Neural progenitor cell (in vitro differentiated cells): ENCODE measurements around the gene UBE2E1. TPM values are rescaled to one million over a fixed set of nuclear protein-coding genes. Genes with fewer than 3 reads are reported as not detected.
"Not testable (repeated sequence)": the region's sequence is repeated elsewhere in the genome, so short reads cannot be mapped to it uniquely, and the experiment has no call there.

Experiments used
- DNase-seq: peaks from one replicate; pipeline ENCODE4 v3.0.0-alpha.2; 2016; ENCODE audit warnings: low spot score
- H2AFZ ChIP-seq: fragments of 200-600 bp; sonication (generic); replicated peaks from 2 replicates; pipeline ENCODE4 v1.6.1; 2016; ENCODE audit warnings: antibody characterized with exemption
- H3F3A ChIP-seq: fragments of 200-600 bp; sonication (generic); 2 replicates; pipeline ENCODE4 v1.6.1; 2016; ENCODE audit warnings: antibody characterized with exemption, low read depth
- H3K27ac ChIP-seq: fragments of 200-600 bp; sonication (generic); 2 replicates; pipeline ENCODE4 v1.5.1; 2016; ENCODE audit warnings: mild to moderate bottlenecking
- H3K27me3 ChIP-seq: fragments of 200-600 bp; sonication (generic); 2 replicates; pipeline ENCODE4 v1.6.1; 2016; ENCODE audit warnings: mild to moderate bottlenecking, moderate library complexity
- H3K36me3 ChIP-seq: fragments of 200-600 bp; sonication (generic); 2 replicates; pipeline ENCODE4 v1.5.1; 2016
- H3K4me1 ChIP-seq: fragments of 200-600 bp; sonication (generic); 2 replicates; pipeline ENCODE4 v1.6.1; 2016; ENCODE audit warnings: mixed run types
- H3K4me2 ChIP-seq: fragments of 200-600 bp; sonication (generic); 2 replicates; pipeline ENCODE4 v1.6.1; 2016
- H3K4me3 ChIP-seq: fragments of 200-600 bp; sonication (generic); 2 replicates; pipeline ENCODE4 v1.5.1; 2016
- H3K79me2 ChIP-seq: fragments of 200-600 bp; sonication (generic); 2 replicates; pipeline ENCODE4 v1.6.1; 2016; ENCODE audit warnings: low read depth
- H3K9ac ChIP-seq: fragments of 200-600 bp; sonication (generic); 2 replicates; pipeline ENCODE4 v1.6.1; 2016
- H3K9me3 ChIP-seq: fragments of 200-600 bp; sonication (generic); 2 replicates; pipeline ENCODE4 v1.5.1; 2016; ENCODE audit warnings: low read depth
- H4K20me1 ChIP-seq: fragments of 200-600 bp; sonication (generic); 2 replicates; pipeline ENCODE4 v1.6.1; 2016; ENCODE audit warnings: low read depth
- H3K27ac Mint-ChIP-seq: 3 replicates; pipeline ENCODE4 v1.8.0; 2021; ENCODE audit warnings: mixed read lengths
- H3K27me3 Mint-ChIP-seq: 2 replicates; pipeline ENCODE4 v1.8.0; 2022; ENCODE audit warnings: low read depth, mild to moderate bottlenecking, inconsistent platforms, moderate library complexity, mixed read lengths; ENCODE audit not compliant: insufficient read depth
- H3K36me3 Mint-ChIP-seq: 3 replicates; pipeline ENCODE4 v1.8.0; 2021; ENCODE audit warnings: mixed read lengths
- H3K4me1 Mint-ChIP-seq: 3 replicates; pipeline ENCODE4 v1.8.0; 2021; ENCODE audit warnings: mixed read lengths
- H3K4me3 Mint-ChIP-seq: 3 replicates; pipeline ENCODE4 v1.8.0; 2021; ENCODE audit warnings: mild to moderate bottlenecking, moderate library complexity, mixed read lengths
- H3K9me3 Mint-ChIP-seq: 3 replicates; pipeline ENCODE4 v1.8.0; 2020; ENCODE audit warnings: mixed read lengths
- CTCF ChIP-seq: fragments of 200-600 bp; sonication (generic); IDR thresholded peaks from 2 replicates; pipeline ENCODE4 v1.5.1; 2017; ENCODE audit warnings: antibody characterized with exemption, mild to moderate bottlenecking
- EZH2 ChIP-seq: fragments of 200-600 bp; sonication (generic); IDR thresholded peaks from 2 replicates; pipeline ENCODE4 v1.6.1; 2017; ENCODE audit warnings: antibody characterized with exemption, mild to moderate bottlenecking, moderate library complexity
- EZH2phosphoT487 ChIP-seq: fragments of 200-600 bp; sonication (generic); IDR thresholded peaks from 2 replicates; pipeline ENCODE4 v1.6.1; 2017; ENCODE audit warnings: antibody characterized with exemption
- total RNA-seq: library from RNA; depleted of rRNA; stranded (reverse); fragments of >200 nt; gene quantifications from 2 replicates; pipeline ENCODE4 v1.2.3, GENCODE V29; 2015; ENCODE audit warnings: low replicate concordance

Gene UBE2E1
- total RNA-seq, 1 donor from 2014 or later, result 391 TPM

GRCh38 chr3:23904545-23904944, 98.8 kb downstream of the UBE2E1 start:
- Histone ChIP-seq H3K9me3 (no peaks in the 10 kb centered on the region), H3K4me1 (no peaks in the 10 kb centered on the region), H3K79me2 (no peaks in the 10 kb centered on the region), H2AFZ (no peak overlapping the region), H3K9ac (no peak overlapping the region), H4K20me1 (no peaks in the 10 kb centered on the region), H3F3A (no peaks in the 10 kb centered on the region), H3K4me2 (no peak overlapping the region), H3K27me3 (no peaks in the 10 kb centered on the region), H3K36me3 (peaks cover 9% of the 10 kb centered on the region), H3K27ac (no peak overlapping the region), H3K4me3 (no peak overlapping the region)
- peaks cover 3% of the 10 kb centered on the region for H3K9me3 Mint-ChIP-seq
- no peak for DNase-seq
- H3K27me3 Mint-ChIP-seq, result no peaks in the 10 kb centered on the region
- no peak for TF ChIP-seq CTCF
- TF ChIP-seq EZH2phosphoT487, result no peak
- H3K36me3 Mint-ChIP-seq, result peaks cover 51% of the 10 kb centered on the region
- H3K4me1 Mint-ChIP-seq, result no peaks in the 10 kb centered on the region
- no peak overlapping the region for H3K4me3 Mint-ChIP-seq
- no peak overlapping the region for H3K27ac Mint-ChIP-seq

DNA sequence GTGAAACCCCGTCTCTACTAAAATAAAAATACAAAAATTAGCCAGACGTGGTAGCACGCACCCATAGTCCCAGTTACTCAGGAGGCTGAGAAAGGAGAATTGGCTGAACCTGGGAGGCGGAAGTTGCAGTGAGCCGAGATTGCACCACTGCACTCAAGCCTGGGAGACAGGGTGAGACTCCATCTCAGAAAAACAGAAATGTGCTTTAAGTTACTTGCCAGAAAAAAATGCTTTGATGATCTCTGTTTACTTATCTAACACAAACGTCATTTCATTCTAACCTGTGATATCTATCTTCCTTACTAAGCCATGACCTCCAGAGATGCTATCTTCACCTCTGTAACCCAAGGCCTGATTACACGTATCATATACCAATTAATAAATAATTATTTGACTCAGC, 103.6 kb downstream of the UBE2E1 start:
- Mint-ChIP-seq H3K4me1 (peaks cover 5% of the 10 kb centered on the region), H3K27ac (no peak overlapping the region), H3K27me3 (no peaks in the 10 kb centered on the region), H3K9me3 (peaks cover 3% of the 10 kb centered on the region), H3K36me3 (peaks cover 37% of the 10 kb centered on the region), H3K4me3 (no peak overlapping the region)
- Histone ChIP-seq H4K20me1 (peaks cover 7% of the 10 kb centered on the region), H3K79me2 (peaks cover 37% of the 10 kb centered on the region), H3K9ac (no peak overlapping the region), H3K27ac (no peak overlapping the region), H3K4me1 (no peaks in the 10 kb centered on the region), H3K4me3 (no peak overlapping the region), H3K9me3 (no peaks in the 10 kb centered on the region), H3F3A (no peaks in the 10 kb centered on the region), H3K4me2 (no peak overlapping the region), H3K27me3 (no peaks in the 10 kb centered on the region), H3K36me3 (no peaks in the 10 kb centered on the region), H2AFZ (no peak overlapping the region)
- TF ChIP-seq EZH2phosphoT487 (no peak), EZH2 (no peak)
- DNase-seq, result no peak

GRCh38 chr3:23911397-23911796, 105.6 kb downstream of the UBE2E1 start:
- no peak overlapping the region for H3K9ac ChIP-seq
- H3K36me3 ChIP-seq, result no peaks in the 10 kb centered on the region
- H3K4me3 ChIP-seq, result no peak overlapping the region
- H4K20me1 ChIP-seq, result peaks cover 10% of the 10 kb centered on the region
- no peaks in the 10 kb centered on the region for H3K9me3 ChIP-seq
- Mint-ChIP-seq H3K9me3 (peaks cover 3% of the 10 kb centered on the region), H3K4me3 (no peak overlapping the region), H3K27ac (no peak overlapping the region), H3K27me3 (no peaks in the 10 kb centered on the region), H3K36me3 (peaks cover 21% of the 10 kb centered on the region), H3K4me1 (peaks cover 17% of the 10 kb centered on the region)
- H3K27me3 ChIP-seq, result no peaks in the 10 kb centered on the region
- H3K27ac ChIP-seq, result no peak overlapping the region
- H3F3A ChIP-seq, result no peaks in the 10 kb centered on the region
- H2AFZ ChIP-seq, result no peak overlapping the region
- peaks cover 15% of the 10 kb centered on the region for H3K4me1 ChIP-seq
- DNase-seq, result no peak
- TF ChIP-seq EZH2, result no peak
- TF ChIP-seq EZH2phosphoT487, result no peak
- no peak for TF ChIP-seq CTCF
- H3K79me2 ChIP-seq, result peaks cover 58% of the 10 kb centered on the region
- H3K4me2 ChIP-seq, result no peak overlapping the region

DNA sequence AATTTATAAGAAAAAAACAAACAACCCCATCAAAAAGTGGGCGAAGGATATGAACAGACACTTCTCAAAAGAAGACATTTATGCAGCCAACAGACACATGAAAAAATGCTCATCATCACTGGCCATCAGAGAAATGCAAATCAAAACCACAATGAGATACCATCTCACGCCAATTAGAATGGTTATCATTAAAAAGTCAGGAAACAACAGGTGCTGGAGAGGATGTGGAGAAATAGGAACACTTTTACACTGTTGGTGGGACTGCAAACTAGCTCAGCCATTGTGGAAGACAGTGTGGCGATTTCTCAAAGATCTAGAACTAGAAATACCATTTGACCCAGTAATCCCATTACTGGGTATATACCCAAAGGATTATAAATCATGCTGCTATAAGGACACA, 106.6 kb downstream of the UBE2E1 start:
- H3K36me3 Mint-ChIP-seq, result peaks cover 16% of the 10 kb centered on the region
- H3K27ac ChIP-seq, DNase-seq, H3K9ac ChIP-seq, H3K36me3 ChIP-seq, H3K27me3 Mint-ChIP-seq, H3K4me3 Mint-ChIP-seq, H3K4me2 ChIP-seq, H3K27ac Mint-ChIP-seq, H3K9me3 Mint-ChIP-seq, H3K9me3 ChIP-seq, H2AFZ ChIP-seq, H3F3A ChIP-seq, H3K27me3 ChIP-seq, H3K4me3 ChIP-seq: not testable (repeated sequence)
- peaks cover 17% of the 10 kb centered on the region for H3K4me1 Mint-ChIP-seq
- H4K20me1 ChIP-seq, result peaks cover 11% of the 10 kb centered on the region
- H3K79me2 ChIP-seq, result peaks cover 63% of the 10 kb centered on the region
- H3K4me1 ChIP-seq, result peaks cover 15% of the 10 kb centered on the region
